ENCODE measurements around the gene CAMK1D.

Gene CAMK1D

DNA sequence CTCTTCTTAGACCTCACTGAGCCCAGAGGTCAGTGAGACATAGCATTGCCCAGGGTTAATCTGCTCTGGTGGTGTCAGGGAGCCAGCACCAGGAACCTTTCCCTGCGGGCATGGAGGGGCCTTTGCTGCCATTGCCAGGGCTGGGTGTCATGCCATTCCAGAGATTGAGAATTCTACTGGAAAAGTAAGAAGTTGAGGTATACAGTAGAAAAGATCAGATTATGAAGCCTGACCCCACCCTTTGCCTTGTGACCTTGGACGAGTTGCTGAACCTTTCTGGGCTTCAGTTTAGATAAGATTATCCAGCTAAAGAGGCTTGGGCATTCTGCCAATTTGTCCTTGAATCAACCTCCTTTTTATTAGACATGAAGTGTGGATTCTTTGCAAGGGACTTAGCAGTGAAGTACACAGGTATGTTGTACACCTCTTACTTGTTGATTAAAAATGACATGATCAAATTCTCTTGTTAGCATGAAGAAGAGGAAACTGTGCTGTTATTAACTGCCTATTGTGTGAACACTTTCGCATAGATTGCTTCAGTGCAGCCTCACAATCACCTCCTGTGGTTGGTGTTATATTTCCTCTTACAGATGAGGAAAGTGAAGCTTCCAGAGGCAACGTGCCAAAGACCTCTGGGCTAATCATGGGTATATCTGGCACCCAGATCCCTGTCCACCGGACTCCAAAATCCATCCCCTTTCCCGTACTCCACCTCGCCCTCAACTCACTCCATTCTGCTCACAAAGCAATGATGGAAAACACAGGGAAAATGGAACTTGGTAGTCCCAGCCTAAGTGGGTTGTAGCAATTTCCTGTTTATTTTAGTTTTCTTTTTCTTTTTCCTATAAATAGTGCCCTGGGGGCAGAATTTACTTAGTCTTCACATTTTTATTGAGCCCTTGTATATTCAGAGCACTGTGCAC lies 151.3 kb downstream of the CAMK1D start:
- Histone ChIP-seq H3K27ac (ENCODE audit: insufficient read depth, low read length, poor library complexity, severe bottlenecking) (no peak overlapping the region), H3K36me3 (ENCODE audit: control insufficient read depth, insufficient read depth, low read length) (no peaks in the 10 kb centered on the region), H3K9me3 (ENCODE audit: control insufficient read depth, low read length) (no peaks in the 10 kb centered on the region), H3K4me1 (ENCODE audit: control insufficient read depth, insufficient read depth, low read length, poor library complexity, severe bottlenecking) (no peaks in the 10 kb centered on the region), H3K27me3 (replicated peaks; ENCODE audit: control insufficient read depth, insufficient read depth, low read length, poor library complexity, severe bottlenecking) (no peaks in the 10 kb centered on the region), H3K4me3 (ENCODE audit: insufficient read depth, low read depth, low read length, poor library complexity, severe bottlenecking) (no peak overlapping the region)
- no peak for DNase-seq

DNA sequence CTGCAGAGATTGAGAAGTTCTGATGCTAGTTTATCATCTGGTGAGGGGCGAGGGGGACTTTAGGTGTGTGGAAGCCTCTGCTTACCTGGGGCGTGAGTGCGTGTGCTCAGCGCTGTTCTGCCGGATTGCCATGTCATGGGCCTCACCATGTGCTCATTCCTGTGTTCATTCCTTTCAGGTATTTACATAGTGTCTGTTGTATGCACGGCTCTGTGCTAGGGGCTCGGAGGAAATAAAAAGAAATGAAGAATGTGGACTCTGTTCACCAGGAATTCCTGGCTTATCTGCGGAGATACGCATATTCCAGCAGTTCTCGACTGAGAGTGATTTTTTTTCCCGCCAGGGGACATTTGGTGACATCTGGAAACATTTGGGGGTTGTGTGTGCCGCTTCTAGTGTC lies 152.0 kb downstream of the CAMK1D start:
- no peak overlapping the region for H3K4me3 ChIP-seq (ENCODE audit: insufficient read depth, low read depth, low read length, poor library complexity, severe bottlenecking)
- no peaks in the 10 kb centered on the region for H3K36me3 ChIP-seq (ENCODE audit: control insufficient read depth, insufficient read depth, low read length)
- no peaks in the 10 kb centered on the region for H3K27me3 ChIP-seq (replicated peaks; ENCODE audit: control insufficient read depth, insufficient read depth, low read length, poor library complexity, severe bottlenecking)
- no peaks in the 10 kb centered on the region for H3K4me1 ChIP-seq (ENCODE audit: control insufficient read depth, insufficient read depth, low read length, poor library complexity, severe bottlenecking)
- no peak overlapping the region for H3K27ac ChIP-seq (ENCODE audit: insufficient read depth, low read length, poor library complexity, severe bottlenecking)
- DNase-seq, result no peak
- H3K9me3 ChIP-seq (ENCODE audit: control insufficient read depth, low read length), result no peaks in the 10 kb centered on the region

DNA sequence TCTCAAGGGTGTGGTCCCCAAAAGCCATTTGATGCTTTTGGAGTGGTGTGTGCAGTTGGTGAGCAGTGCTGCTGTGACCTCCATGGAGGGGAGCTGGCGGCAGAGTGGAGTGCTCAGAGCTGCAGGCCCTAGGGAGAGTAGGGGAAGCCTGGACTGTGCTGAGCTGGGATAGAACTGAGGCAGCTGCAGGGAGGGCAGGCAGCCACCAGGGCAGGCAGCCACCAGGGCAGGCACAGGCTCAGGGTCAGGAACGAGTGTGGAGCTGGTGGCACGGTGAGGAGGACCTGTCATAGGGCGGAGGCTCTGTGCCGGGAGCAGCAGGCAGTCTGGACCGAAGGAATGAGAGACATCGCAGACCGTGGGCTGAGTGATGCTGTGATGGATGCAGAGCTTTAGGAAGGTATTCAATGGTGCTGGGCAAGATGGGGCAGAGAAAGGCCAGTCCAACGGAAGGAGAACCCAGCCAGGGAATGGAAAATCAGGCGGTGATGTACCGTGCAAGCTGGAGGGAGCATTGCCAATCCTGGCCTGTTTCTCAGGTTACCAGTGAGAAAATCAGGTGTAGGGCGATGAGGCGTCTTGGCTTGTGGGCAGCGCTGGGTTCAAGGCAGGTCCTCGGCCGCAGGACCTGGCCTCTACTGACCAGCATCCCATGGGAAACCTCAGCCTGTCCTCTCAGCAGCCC lies 152.6 kb downstream of the CAMK1D start:
- H3K9me3 ChIP-seq (ENCODE audit: control insufficient read depth, low read length), result no peaks in the 10 kb centered on the region
- no peak overlapping the region for H3K4me3 ChIP-seq (ENCODE audit: insufficient read depth, low read depth, low read length, poor library complexity, severe bottlenecking)
- H3K27ac ChIP-seq (ENCODE audit: insufficient read depth, low read length, poor library complexity, severe bottlenecking), result no peak overlapping the region
- no peaks in the 10 kb centered on the region for H3K27me3 ChIP-seq (replicated peaks; ENCODE audit: control insufficient read depth, insufficient read depth, low read length, poor library complexity, severe bottlenecking)
- H3K36me3 ChIP-seq (ENCODE audit: control insufficient read depth, insufficient read depth, low read length), result no peaks in the 10 kb centered on the region
- H3K4me1 ChIP-seq (ENCODE audit: control insufficient read depth, insufficient read depth, low read length, poor library complexity, severe bottlenecking), result no peaks in the 10 kb centered on the region
- DNase-seq, result no peak

DNA sequence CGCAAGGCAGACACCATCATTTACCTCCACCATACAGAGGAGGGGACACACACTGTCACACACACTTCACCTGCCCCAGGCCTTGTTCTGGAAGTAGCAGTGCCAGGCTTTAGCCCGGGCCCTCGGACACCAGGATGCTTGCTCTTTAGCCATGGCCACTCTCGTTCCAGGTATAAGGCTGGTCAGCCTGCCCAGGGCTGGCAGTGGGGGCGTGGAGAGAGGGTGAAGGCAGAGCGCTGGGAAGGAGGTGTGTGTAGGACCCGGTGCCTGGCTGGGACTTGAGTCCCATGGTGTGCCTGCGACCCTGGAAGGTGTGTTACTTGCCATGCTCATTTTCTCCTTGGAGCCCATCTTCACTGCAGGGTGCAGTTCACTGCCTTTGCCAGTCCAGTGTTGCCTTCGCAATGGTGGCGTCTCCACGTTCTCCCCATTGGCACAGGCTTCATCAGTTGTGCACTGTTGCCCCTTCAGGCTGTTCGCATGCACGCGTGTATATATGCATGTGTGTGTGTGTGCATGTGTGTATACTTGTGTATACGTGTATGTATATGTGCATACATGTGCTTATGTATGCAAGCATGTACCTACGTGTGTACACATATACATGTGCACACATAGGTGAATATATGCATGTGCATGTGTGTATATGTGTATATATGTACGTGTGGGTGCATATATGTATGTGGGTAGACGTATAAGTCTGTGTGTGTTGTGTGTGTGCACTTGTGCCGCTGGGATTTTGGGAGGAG lies 153.4 kb downstream of the CAMK1D start:
- no peak for DNase-seq
- no peaks in the 10 kb centered on the region for H3K27me3 ChIP-seq (replicated peaks; ENCODE audit: control insufficient read depth, insufficient read depth, low read length, poor library complexity, severe bottlenecking)
- no peaks in the 10 kb centered on the region for H3K9me3 ChIP-seq (ENCODE audit: control insufficient read depth, low read length)
- H3K27ac ChIP-seq (ENCODE audit: insufficient read depth, low read length, poor library complexity, severe bottlenecking), result no peak overlapping the region
- no peaks in the 10 kb centered on the region for H3K36me3 ChIP-seq (ENCODE audit: control insufficient read depth, insufficient read depth, low read length)
- no peak overlapping the region for H3K4me3 ChIP-seq (ENCODE audit: insufficient read depth, low read depth, low read length, poor library complexity, severe bottlenecking)
- H3K4me1 ChIP-seq (ENCODE audit: control insufficient read depth, insufficient read depth, low read length, poor library complexity, severe bottlenecking), result no peaks in the 10 kb centered on the region

DNA sequence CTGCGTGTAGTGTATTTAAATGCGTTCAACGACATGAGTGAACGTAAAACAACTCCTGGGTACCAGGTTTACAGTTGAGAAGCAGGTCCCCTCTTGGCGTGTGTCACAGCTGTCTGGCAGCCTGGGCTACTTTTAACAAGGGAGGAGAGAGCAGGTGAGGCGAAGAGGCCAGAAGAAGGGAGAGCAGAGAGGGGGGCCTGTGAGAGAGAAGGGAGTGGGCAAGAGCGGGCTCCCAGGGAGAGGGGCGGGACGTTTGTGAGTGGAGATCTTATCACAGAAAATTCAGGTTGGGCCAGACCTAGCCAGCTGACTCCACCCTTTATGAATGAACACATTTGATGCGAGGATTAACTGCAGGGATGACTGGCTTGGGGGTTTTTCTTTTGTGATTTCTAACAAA lies 154.0 kb downstream of the CAMK1D start:
- no peak overlapping the region for H3K27ac ChIP-seq (ENCODE audit: insufficient read depth, low read length, poor library complexity, severe bottlenecking)
- DNase-seq, result no peak
- H3K36me3 ChIP-seq (ENCODE audit: control insufficient read depth, insufficient read depth, low read length), result no peaks in the 10 kb centered on the region
- no peaks in the 10 kb centered on the region for H3K27me3 ChIP-seq (replicated peaks; ENCODE audit: control insufficient read depth, insufficient read depth, low read length, poor library complexity, severe bottlenecking)
- H3K4me3 ChIP-seq (ENCODE audit: insufficient read depth, low read depth, low read length, poor library complexity, severe bottlenecking), result no peak overlapping the region
- no peaks in the 10 kb centered on the region for H3K9me3 ChIP-seq (ENCODE audit: control insufficient read depth, low read length)
- no peaks in the 10 kb centered on the region for H3K4me1 ChIP-seq (ENCODE audit: control insufficient read depth, insufficient read depth, low read length, poor library complexity, severe bottlenecking)

DNA sequence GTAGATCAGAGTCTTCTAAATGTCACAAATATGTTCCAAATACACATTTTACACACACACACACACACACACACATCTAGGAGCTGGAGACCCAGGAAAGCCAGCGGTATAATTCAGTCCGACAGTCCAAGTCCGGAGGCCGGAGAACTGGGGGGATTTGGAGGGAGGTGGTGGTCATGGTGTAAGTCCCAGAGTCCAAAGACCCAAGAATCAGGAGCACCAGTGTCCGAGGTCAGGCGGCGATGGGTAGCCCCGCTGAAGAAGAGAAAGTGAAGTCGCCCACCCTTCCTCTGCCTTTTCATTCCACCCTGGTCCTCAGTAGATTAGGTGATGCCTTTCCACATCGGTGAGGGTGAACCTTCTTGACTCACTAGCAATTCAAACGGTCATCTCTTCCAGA lies 154.8 kb downstream of the CAMK1D start:
- no peaks in the 10 kb centered on the region for H3K4me1 ChIP-seq (ENCODE audit: control insufficient read depth, insufficient read depth, low read length, poor library complexity, severe bottlenecking)
- H3K9me3 ChIP-seq (ENCODE audit: control insufficient read depth, low read length), result no peaks in the 10 kb centered on the region
- no peak overlapping the region for H3K27ac ChIP-seq (ENCODE audit: insufficient read depth, low read length, poor library complexity, severe bottlenecking)
- H3K36me3 ChIP-seq (ENCODE audit: control insufficient read depth, insufficient read depth, low read length), result no peaks in the 10 kb centered on the region
- H3K27me3 ChIP-seq (replicated peaks; ENCODE audit: control insufficient read depth, insufficient read depth, low read length, poor library complexity, severe bottlenecking), result no peaks in the 10 kb centered on the region
- DNase-seq, result no peak
- no peak overlapping the region for H3K4me3 ChIP-seq (ENCODE audit: insufficient read depth, low read depth, low read length, poor library complexity, severe bottlenecking)

DNA sequence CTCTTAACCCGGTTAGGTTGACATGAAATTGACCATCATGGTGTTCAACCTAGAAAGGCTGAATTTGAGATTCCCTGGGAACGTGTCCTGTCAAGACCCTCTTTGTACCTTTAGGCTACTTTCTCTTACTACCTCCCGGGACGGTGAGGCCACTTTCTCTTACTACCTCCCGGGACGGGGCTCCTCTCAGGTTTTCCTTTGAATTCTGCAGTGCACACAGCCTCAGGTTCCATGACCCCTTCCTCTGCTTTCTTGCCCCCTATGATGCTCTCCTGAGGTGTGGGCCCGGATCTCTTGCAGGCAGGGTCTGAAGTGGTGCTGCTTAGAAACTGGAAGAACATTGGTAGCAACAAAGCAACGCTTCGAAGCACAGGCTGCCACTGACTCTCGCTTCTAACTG lies 155.3 kb downstream of the CAMK1D start:
- Histone ChIP-seq H3K4me1 (ENCODE audit: control insufficient read depth, insufficient read depth, low read length, poor library complexity, severe bottlenecking) (peaks cover 5% of the 10 kb centered on the region), H3K4me3 (ENCODE audit: insufficient read depth, low read depth, low read length, poor library complexity, severe bottlenecking) (no peak overlapping the region), H3K36me3 (ENCODE audit: control insufficient read depth, insufficient read depth, low read length) (no peaks in the 10 kb centered on the region), H3K27me3 (replicated peaks; ENCODE audit: control insufficient read depth, insufficient read depth, low read length, poor library complexity, severe bottlenecking) (no peaks in the 10 kb centered on the region), H3K9me3 (ENCODE audit: control insufficient read depth, low read length) (no peaks in the 10 kb centered on the region), H3K27ac (ENCODE audit: insufficient read depth, low read length, poor library complexity, severe bottlenecking) (no peak overlapping the region)
- no peak for DNase-seq

DNA sequence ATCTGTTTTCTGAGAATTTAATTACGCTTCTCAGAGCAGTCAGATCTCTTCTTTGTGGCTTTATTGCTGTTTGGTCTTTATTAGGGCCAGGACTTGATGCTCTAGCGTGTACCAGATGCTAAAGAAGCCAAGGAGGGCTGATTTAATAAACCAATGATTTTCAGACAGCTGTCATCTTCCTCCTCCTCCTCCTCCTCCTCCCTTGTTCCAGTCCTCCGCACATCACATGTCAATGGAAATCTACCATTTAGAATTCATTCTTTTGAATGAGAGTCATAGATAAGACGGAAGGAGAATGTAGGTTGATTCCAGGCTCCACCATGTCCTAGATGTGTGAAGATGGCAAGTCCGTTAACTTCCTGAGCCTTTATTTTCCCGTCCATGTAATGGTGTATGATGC lies 156.3 kb downstream of the CAMK1D start:
- DNase-seq, result no peak
- Histone ChIP-seq H3K27ac (ENCODE audit: insufficient read depth, low read length, poor library complexity, severe bottlenecking) (no peak overlapping the region), H3K36me3 (ENCODE audit: control insufficient read depth, insufficient read depth, low read length) (no peaks in the 10 kb centered on the region), H3K27me3 (replicated peaks; ENCODE audit: control insufficient read depth, insufficient read depth, low read length, poor library complexity, severe bottlenecking) (no peaks in the 10 kb centered on the region), H3K9me3 (ENCODE audit: control insufficient read depth, low read length) (no peaks in the 10 kb centered on the region), H3K4me1 (ENCODE audit: control insufficient read depth, insufficient read depth, low read length, poor library complexity, severe bottlenecking) (peaks cover 5% of the 10 kb centered on the region), H3K4me3 (ENCODE audit: insufficient read depth, low read depth, low read length, poor library complexity, severe bottlenecking) (no peak overlapping the region)

DNA sequence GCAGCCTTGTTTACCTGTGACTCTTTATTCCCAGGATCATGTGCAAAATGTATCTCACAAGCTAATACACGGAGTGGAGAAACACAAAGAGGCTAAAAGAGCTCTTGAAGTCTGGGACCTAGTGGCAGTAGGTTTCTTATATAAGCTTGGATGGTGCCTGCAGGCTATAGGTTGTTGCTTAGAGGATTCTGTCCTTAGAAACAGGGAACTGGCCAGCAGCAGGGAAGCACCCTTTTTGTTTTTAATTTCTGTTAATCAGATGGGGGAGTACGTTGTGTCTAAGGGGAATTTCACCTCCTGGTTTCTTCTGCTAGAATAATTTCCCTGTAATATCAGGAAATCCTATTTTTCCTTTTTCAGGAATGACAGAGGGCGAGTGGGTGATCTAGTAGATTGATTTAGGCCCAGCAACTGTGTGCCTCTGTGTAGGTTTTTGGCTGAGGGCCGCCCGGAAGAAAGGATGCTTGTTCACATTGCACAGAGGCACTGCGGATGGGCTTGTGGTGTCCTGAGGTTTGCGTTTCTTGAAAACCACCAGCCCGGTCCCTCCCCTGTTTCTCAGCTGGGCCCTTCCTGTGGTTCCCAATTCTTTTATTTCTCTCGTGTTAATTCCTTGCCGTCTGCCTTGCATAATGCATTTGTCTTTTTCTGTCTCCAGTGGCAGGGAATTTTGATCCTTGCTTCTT lies 158.0 kb downstream of the CAMK1D start:
- no peaks in the 10 kb centered on the region for H3K27me3 ChIP-seq (replicated peaks; ENCODE audit: control insufficient read depth, insufficient read depth, low read length, poor library complexity, severe bottlenecking)
- H3K27ac ChIP-seq (ENCODE audit: insufficient read depth, low read length, poor library complexity, severe bottlenecking), result no peak overlapping the region
- H3K36me3 ChIP-seq (ENCODE audit: control insufficient read depth, insufficient read depth, low read length), result no peaks in the 10 kb centered on the region
- no peak for DNase-seq
- H3K4me1 ChIP-seq (ENCODE audit: control insufficient read depth, insufficient read depth, low read length, poor library complexity, severe bottlenecking), result peaks cover 5% of the 10 kb centered on the region
- no peak overlapping the region for H3K4me3 ChIP-seq (ENCODE audit: insufficient read depth, low read depth, low read length, poor library complexity, severe bottlenecking)
- H3K9me3 ChIP-seq (ENCODE audit: control insufficient read depth, low read length), result no peaks in the 10 kb centered on the region

All from effector memory CD4-positive, alpha-beta T cell (primary cell).